SW 1271 (cell line): ENCODE results near the gene XYLT1.

Experiments
- DNase-seq, 2 experiments: peaks; one replicate each; lab custom pipeline; 2025; lab: John Stamatoyannopoulos, UW

XYLT1 gene

GRCh38 chr16:17277981-17278381 lies 192.8 kb downstream of the XYLT1 start:
- no peak for DNase-seq

GRCh38 chr16:17276610-17277009 lies 194.2 kb downstream of the XYLT1 start:
- no peak for DNase-seq

- DNase-seq, result no peak
Observed at GRCh38 chr16:17276010-17276530, 194.7 kb downstream of the XYLT1 start.

GRCh38 chr16:17275076-17276009 lies 195.4 kb downstream of the XYLT1 start:
- DNase-seq, result no peak

GRCh38 chr16:17273142-17273561 lies 197.6 kb downstream of the XYLT1 start:
- DNase-seq, result no peak

GRCh38 chr16:17272716-17273115 lies 198.0 kb downstream of the XYLT1 start:
- DNase-seq, result no peak

GRCh38 chr16:17271687-17272086 lies 199.1 kb downstream of the XYLT1 start:
- DNase-seq, result no peak

GRCh38 chr16:17270683-17271109 lies 200.1 kb downstream of the XYLT1 start:
- DNase-seq, result no peak

GRCh38 chr16:17270111-17270510 lies 200.6 kb downstream of the XYLT1 start:
- DNase-seq, result no peak

GRCh38 chr16:17269439-17269838 lies 201.3 kb downstream of the XYLT1 start:
- DNase-seq, result no peak

- no peak for DNase-seq
Observed at GRCh38 chr16:17266608-17267313, 204.0 kb downstream of the XYLT1 start.

- DNase-seq, result no peak
Observed at GRCh38 chr16:17265154-17265553, 205.6 kb downstream of the XYLT1 start.

- DNase-seq, result no peak
Observed at GRCh38 chr16:17261197-17261858, 209.4 kb downstream of the XYLT1 start.

GRCh38 chr16:17260276-17260849 lies 210.4 kb downstream of the XYLT1 start:
- no peak for DNase-seq

- DNase-seq, result no peak
Observed at GRCh38 chr16:17259751-17260270, 210.9 kb downstream of the XYLT1 start.

- DNase-seq, result no peak
Observed at GRCh38 chr16:17258848-17259713, 211.7 kb downstream of the XYLT1 start.

- no peak for DNase-seq
Observed at GRCh38 chr16:17258077-17258599, 212.6 kb downstream of the XYLT1 start.

- DNase-seq, result no peak
Observed at GRCh38 chr16:17257426-17258023, 213.2 kb downstream of the XYLT1 start.

GRCh38 chr16:17252701-17253100 lies 218.1 kb downstream of the XYLT1 start:
- DNase-seq, result no peak

GRCh38 chr16:17252064-17252463 lies 218.7 kb downstream of the XYLT1 start:
- no peak for DNase-seq
